ENCODE results near the gene MROH8.

DNA sequence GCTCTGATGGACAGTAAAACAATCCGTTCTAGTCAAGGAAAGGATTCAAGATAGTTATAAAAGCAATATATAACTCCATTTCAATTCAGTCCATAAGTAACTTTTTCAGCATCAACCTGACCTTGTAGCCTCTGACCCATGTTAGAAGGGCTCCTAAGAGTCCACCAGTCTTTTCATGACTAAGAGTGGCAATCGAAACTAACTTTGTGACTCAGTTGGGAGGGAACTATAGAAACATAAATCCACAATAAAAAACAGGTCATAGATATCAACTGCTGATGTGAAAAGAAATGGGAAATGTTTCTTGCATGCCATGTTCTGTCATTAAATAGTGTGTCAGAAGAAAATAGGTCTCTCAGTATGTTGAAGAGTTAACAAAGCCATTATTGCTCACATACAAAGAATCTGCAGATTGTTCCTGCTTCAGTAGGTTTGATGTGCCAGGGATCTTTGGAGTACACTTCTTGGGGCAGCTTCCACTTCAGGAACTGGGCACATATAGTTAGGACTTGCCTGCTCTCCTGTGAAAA lies 67.4 kb downstream of the MROH8 start:
- TF ChIP-seq EZH2 (IDR thresholded peaks at IDR 0.05; ENCODE audit: low read depth): no peak
- TF ChIP-seq, protein P1, sequence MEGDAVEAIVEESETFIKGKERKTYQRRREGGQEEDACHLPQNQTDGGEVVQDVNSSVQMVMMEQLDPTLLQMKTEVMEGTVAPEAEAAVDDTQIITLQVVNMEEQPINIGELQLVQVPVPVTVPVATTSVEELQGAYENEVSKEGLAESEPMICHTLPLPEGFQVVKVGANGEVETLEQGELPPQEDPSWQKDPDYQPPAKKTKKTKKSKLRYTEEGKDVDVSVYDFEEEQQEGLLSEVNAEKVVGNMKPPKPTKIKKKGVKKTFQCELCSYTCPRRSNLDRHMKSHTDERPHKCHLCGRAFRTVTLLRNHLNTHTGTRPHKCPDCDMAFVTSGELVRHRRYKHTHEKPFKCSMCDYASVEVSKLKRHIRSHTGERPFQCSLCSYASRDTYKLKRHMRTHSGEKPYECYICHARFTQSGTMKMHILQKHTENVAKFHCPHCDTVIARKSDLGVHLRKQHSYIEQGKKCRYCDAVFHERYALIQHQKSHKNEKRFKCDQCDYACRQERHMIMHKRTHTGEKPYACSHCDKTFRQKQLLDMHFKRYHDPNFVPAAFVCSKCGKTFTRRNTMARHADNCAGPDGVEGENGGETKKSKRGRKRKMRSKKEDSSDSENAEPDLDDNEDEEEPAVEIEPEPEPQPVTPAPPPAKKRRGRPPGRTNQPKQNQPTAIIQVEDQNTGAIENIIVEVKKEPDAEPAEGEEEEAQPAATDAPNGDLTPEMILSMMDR (conservative IDR thresholded peaks at IDR 0.05): no peak
